Adrenal gland (tissue), 5 donors: ENCODE data around the gene CDK14.

Experiments
- CTCF ChIP-seq, 6 experiments: fragments of 450-650 bp in 4 of 6; fragments of 200-600 bp in 2 of 6; sonication (generic) in 1 of 6; IDR thresholded peaks; 1 replicate in 5 of 6; 2 replicates in 1 of 6; pipeline versions ENCODE4 v1.5.1 to v1.8.0; 2016 to 2021; ENCODE audit warnings: antibody characterized with exemption in 6 of 6, mild to moderate bottlenecking in 2 of 6, moderate library complexity in 1 of 6
- POLR2A ChIP-seq, 2 donors: fragments of 450-650 bp; IDR thresholded peaks; one replicate each; pipeline ENCODE4 v1.6.1; 2017; ENCODE audit warnings: antibody characterized with exemption in 2 of 2, mild to moderate bottlenecking in 2 of 2, moderate library complexity in 1 of 2
- donor health status: DM: no; HTN: no; CAD: no.

GRCh38 chr7:90839727-90840291 is 243.7 kb downstream of the CDK14 start:
- TF ChIP-seq POLR2A (IDR thresholded peaks at IDR 0.05) = no peak
- TF ChIP-seq CTCF (IDR thresholded peaks at IDR 0.05) = no peak
